NCI-H82 treated with DMSO at 0.1 percent for 48 hours (cell line): Measurements from ENCODE around the gene YWHAH.

Experiments
- DNase-seq: peaks from one replicate; lab custom pipeline; 2025; ENCODE audit not compliant: unreplicated experiment; lab: John Stamatoyannopoulos, UW

YWHAH gene

DNA sequence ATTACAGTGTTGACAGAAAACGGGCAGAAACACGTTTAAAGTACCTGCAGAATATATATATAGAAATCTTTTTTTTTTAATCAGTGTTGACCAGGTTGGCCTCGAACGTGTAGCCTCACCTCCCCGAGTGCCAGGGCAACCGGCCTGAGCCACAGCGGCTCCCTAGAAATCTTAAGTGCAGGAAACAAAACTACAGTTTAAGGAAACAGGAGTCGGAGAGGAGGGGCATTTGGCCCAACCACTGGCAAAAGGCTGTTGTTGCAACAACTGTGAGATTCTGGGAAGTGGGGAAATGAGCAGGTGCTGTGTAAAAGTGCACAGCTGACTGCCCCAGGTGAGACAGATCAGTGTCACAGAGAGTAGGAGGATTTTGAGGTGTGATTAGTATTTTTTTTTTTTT is 3.7 kb downstream of the YWHAH start:
- no peak for DNase-seq

GRCh38 chr22:31950226-31950625 is 5.9 kb downstream of the YWHAH start:
- DNase-seq: no peak

GRCh38 chr22:31951194-31952093 is 7.1 kb downstream of the YWHAH start:
- DNase-seq: no peak

GRCh38 chr22:31952094-31952401 is 7.7 kb downstream of the YWHAH start:
- DNase-seq: no peak

DNA sequence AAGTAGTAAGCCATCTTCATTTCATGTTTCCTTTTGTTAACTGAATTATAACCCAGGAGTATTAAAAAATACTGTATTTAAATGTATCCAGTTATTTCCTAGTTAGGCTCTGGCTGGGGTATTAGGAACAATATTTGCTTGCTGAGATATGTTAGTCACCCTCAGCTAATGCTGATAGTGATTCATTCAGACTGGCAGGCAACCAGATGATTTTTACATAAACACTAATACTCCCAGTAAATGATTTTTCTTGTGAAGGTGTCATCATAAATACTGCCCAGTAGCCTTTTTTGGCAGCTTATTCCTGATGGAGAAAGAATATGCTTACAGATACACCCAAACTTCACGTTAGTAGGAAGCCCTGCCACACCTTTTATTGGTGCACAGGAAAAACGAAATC is 8.1 kb downstream of the YWHAH start:
- no peak for DNase-seq

GRCh38 chr22:31953261-31953660 is 8.9 kb downstream of the YWHAH start:
- no peak for DNase-seq

DNA sequence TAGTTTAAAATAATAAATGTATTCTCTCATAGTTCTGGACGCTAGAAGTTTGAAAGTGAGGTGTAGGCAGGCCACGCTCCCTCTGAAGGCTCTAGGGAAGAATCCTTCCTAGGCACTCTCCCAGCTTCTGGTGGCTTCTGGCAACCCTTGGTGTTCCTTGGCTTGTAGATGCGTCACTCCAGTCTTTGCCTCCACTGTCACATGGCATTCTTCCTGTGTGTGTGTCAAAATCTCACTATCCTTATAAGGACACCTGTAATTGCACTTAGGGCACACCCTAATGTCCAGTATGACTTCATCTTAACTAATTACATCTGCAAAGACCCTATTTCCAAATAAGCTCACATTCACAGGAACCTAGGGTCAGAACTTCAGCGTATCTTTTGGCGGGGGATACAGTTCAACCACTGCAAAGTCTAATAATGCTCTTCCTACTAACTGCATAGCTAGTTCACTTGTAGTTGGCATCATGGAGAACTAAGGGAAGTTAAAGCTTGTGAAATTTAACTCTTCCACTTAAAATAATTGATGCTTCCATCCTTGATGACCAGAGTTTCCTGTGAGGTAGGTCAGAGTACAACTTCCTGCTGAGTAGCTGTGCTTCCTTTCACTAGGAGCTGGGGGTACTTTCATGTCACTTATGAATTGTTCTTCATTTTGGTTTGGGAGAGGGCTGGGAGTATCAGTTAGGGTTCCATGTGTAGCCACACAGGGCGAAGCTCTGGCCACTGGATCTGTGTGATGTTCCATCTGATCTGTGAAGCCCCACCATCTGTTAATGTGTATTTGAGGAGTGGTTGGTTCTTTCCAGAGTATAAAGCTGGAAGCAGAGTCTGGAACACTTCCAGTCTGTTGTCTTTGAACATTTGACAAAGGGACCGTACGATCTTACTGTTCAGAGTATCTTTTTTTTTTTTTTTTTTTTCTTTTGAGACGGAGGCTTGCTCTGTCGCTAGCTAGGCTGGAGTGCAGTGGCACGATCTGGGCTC is 10.5 kb downstream of the YWHAH start:
- DNase-seq: no peak

GRCh38 chr22:31956360-31956759 is 12.0 kb downstream of the YWHAH start:
- no peak for DNase-seq

DNA sequence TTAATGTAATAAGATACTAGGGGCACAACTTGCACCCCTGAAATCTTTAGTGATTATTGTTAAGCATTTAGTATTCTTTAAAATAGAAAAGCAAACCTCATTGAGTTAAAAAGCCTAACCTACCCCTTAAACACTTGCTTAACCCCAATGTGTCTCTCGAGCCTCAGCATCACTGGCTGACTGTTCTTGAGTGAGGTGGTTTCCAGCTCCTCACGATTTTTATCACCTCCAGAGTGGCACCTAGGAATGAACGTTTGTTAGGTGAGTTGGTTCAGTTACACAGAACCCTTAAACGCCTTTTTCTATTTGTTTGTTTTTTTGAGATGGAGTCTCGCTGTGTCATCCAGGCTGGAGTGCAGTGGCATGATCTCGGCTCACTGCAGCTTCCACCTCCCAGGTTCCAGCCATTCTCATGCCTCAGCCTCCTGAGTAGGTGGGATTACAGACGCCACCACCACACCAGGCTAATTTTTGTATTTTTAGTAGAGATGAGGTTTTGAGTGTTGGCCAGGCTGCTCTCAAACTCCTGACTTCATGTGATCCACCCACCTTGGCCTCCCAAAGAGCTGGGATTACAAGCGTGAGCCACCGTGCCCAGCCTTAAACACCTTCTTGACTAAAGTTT is 13.7 kb downstream of the YWHAH start:
- no peak for DNase-seq

DNA sequence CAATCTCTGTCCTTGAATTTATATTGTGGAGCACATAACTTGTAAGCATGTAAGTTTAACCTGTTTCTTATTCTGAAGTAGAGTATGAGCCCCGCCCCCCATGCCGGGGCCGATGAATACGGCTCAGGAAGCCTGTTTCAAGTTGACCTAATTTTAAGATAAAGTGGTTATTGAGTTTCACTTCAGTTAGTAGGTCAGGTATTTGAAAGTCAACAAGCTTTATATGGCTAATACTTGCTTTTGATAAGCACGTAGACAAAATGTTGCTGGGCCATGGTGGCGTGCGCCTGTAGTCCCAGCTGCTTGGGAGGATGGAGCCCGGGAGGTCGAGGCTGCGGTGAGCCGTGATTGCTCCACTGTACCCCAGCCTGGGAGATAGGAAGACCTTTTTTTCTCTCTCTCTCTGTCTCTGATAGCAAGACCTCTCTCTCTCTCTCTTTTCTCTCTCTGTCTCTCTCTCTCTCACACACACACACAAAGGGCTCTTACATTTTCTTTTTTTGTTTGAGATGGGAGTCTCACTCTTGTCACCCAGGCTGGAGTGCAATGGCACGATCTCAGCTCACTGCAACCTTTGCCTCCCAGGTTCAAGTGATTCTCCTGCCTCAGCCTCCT is 14.4 kb downstream of the YWHAH start:
- no peak for DNase-seq

GRCh38 chr22:31960767-31961166 is 16.4 kb downstream of the YWHAH start:
- DNase-seq: no peak

- DNase-seq: no peak
Measured at GRCh38 chr22:31962387-31963125, 18.2 kb downstream of the YWHAH start.

GRCh38 chr22:31968022-31968421 is 23.7 kb downstream of the YWHAH start:
- no peak for DNase-seq

GRCh38 chr22:31969789-31970489 is 25.6 kb downstream of the YWHAH start:
- peak; percentile 2 for DNase-seq

DNA sequence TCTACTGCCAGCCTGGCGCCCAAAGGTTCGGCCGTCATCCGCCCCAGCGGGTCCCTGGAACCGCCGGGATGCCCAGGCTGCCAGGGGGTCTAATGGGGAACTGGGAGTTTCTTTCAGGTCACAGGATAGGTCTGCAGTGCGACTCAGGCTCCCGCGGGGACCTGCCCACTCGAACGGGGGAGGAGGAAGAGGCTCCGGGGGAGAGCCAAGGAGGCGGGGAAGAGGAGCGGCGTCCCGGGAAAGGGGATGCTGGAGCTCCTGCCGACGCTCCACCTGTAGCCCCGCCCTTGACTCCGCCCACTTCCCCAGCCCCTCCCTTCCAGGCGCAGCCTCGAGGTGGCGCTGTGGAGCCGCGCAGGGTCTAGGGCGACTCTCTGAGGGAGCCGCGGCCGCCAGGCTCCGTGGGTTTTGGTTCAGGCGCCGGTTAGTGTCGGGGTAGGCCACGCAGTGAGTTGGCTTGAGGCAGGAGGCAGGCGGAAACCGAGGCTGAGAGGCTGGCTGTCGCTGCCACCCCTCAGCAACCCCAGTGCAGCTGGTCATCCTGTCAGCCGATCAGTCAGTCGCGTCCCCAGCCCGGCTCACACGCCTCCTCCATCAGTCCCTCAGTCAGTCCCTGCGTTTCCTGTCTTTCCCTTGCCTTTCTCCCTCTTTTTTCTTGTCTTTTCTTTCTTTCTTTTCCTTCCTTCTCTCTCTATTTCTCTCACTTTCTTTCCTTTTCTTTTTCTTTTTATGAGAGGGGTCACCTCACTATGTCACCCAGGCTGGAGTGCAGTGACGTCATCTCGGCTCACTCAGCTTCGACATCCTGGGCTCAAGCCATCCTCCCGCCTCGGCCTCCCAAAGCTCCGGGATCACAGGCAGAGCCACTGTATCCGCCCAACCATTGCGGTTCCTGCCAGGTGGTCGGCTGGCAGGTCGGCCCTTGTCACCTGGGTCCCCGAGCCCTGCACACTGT is 26.4 kb downstream of the YWHAH start:
- peak; percentile 43 for DNase-seq

DNA sequence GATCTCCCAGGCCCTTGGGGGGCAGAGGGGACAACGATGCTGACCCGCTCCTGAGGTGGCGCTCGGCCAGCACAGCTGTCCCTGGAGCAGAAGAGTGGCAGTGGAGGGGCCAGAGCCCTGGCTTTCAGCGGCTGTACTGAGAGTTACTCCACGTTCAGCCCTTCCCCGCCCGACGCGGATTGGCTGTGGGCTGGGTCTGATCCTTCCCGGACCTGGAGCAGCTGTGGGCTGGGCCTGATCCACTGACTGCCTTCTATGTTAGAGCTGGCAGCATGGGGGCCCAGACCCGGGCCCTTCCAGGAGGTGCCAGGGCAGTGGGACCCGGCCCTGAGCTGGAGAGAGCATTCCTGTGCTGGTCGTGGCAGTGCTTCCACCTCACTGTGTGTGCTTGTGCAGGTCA is 27.8 kb downstream of the YWHAH start:
- DNase-seq: no peak

DNA sequence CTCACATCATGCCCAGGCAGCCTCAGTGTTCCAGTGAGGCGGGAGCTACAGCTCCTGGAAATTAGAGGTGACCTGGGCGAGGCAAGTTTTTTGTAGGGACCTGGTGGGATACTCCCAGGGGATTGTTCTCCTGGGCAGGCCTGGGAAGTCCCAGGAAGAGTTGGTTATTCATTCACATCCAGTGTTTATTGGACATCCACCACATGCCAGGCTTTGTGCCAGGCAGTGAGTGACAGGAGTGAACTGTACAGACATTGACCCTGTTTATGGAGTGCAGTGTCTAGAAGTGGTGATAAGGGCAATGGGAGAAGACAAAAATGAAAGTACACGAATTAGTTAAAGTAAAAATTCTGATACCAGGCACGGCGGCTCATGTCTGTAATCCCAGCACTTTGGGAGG is 29.4 kb downstream of the YWHAH start:
- no peak for DNase-seq

DNA sequence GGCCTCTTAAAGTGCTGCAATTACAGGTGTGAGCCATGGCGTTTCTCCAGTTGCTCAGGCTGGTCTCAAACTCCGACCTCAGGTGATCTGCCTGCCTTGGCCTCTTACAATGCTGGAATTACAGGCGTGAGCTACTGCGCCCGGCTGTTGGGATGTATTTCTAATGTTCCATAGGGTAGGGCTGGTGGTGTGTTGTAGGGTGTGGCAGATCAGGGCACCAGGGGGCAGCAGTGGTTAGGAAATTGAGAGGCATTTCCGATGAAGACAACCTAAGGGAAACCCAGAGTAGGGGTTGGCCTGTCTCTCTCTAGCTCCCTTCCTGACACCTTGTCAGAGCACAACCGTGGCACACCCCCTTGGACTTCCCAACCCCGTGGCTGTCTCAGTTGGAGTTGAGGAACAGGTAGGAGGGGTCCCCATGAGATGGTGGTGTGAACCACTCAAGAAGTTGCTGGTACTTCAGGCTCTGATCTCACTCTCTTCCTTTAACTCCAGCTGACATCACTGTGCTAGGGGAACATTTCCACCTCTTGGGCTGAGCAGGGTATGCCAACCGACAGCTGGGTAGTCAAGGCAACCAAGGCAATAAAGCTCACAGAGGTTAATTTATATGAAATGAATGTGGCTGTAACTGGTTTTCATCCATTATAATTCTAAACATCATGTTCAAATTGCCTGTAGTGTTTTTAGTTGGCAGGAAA is 33.0 kb downstream of the YWHAH start:
- peak; percentile 57 for DNase-seq
